GM19240 (cell line): ENCODE results near the gene PRICKLE4.
"Not testable (repeated sequence)": the region's sequence is repeated elsewhere in the genome, so short reads cannot be mapped to it uniquely, and the experiment has no call there.

Source experiments
- DNase-seq: peaks from one replicate; pipeline ENCODE4 v3.0.0; 2011; ENCODE audit warnings: low spot score; ENCODE audit not compliant: insufficient read length

Gene PRICKLE4

GRCh38 chr6:41791984-41792383, 11.4 kb downstream of the PRICKLE4 start:
- DNase-seq: no peak

GRCh38 chr6:41796474-41796873, 15.9 kb downstream of the PRICKLE4 start:
- no peak for DNase-seq

GRCh38 chr6:41798901-41799558, 18.4 kb downstream of the PRICKLE4 start:
- DNase-seq: no peak

GRCh38 chr6:41799559-41799911, 19.0 kb downstream of the PRICKLE4 start:
- no peak for DNase-seq

GRCh38 chr6:41801380-41801779, 20.8 kb downstream of the PRICKLE4 start:
- no peak for DNase-seq

- no peak for DNase-seq
Measured at GRCh38 chr6:41805830-41806774, 25.5 kb downstream of the PRICKLE4 start.

- no peak for DNase-seq
Measured at GRCh38 chr6:41811095-41811494, 30.5 kb downstream of the PRICKLE4 start.

GRCh38 chr6:41811946-41812345, 31.4 kb downstream of the PRICKLE4 start:
- not testable (repeated sequence) for DNase-seq

GRCh38 chr6:41813469-41813868, 32.9 kb downstream of the PRICKLE4 start:
- no peak for DNase-seq

GRCh38 chr6:41813956-41814355, 33.4 kb downstream of the PRICKLE4 start:
- DNase-seq: no peak

GRCh38 chr6:41814629-41815028, 34.0 kb downstream of the PRICKLE4 start:
- no peak for DNase-seq

- no peak for DNase-seq
Measured at GRCh38 chr6:41815587-41815986, 35.0 kb downstream of the PRICKLE4 start.

GRCh38 chr6:41818271-41819054, 37.9 kb downstream of the PRICKLE4 start:
- DNase-seq: no peak

- DNase-seq: no peak
Measured at GRCh38 chr6:41821266-41821665, 40.7 kb downstream of the PRICKLE4 start.

- no peak for DNase-seq
Measured at GRCh38 chr6:41822021-41822420, 41.4 kb downstream of the PRICKLE4 start.

GRCh38 chr6:41823178-41823577, 42.6 kb downstream of the PRICKLE4 start:
- no peak for DNase-seq

- DNase-seq: no peak
Measured at GRCh38 chr6:41824571-41825569, 44.3 kb downstream of the PRICKLE4 start.

GRCh38 chr6:41826343-41827022, 45.9 kb downstream of the PRICKLE4 start:
- DNase-seq: no peak

GRCh38 chr6:41832263-41832662, 51.7 kb downstream of the PRICKLE4 start:
- DNase-seq: no peak

- DNase-seq: no peak
Measured at GRCh38 chr6:41836022-41836659, 55.6 kb downstream of the PRICKLE4 start.
